B cell (primary cell): ENCODE data around the gene CRISPLD2. TPM values are rescaled to one million over a fixed set of nuclear protein-coding genes. Genes with fewer than 3 reads are reported as not detected.

Experiments
- ATAC-seq: fragments of 200-7000 bp; cut with Tn5 transposase; one replicate; pipeline ENCODE4 v1.10.0; 2021; ENCODE audit warnings: low read depth, mild to moderate bottlenecking, moderate number of reproducible peaks, moderate library complexity
- CTCF ChIA-PET: fragments of 350-600 bp; sonication (Branson Sonifier 250); formaldehyde crosslinking; loops from one replicate; lab custom pipeline; 2021; ENCODE audit warnings: antibody characterized with exemption, inconsistent platforms; lab: Charles Lee
- POLR2A ChIA-PET: fragments of 350-600 bp; sonication (Branson Sonifier 250); formaldehyde crosslinking; loops from one replicate; lab custom pipeline; 2021; ENCODE audit warnings: antibody characterized with exemption; lab: Charles Lee
- DNase-seq: peaks from one replicate; pipeline ENCODE4 v3.0.0; 2013
- H2AFZ ChIP-seq: 2 replicates; pipeline ENCODE4 v1.6.1; 2012; ENCODE audit warnings: mild to moderate bottlenecking, low read depth, low read length; ENCODE audit not compliant: insufficient read depth, poor library complexity, severe bottlenecking
- H3K27ac ChIP-seq, 2 donors: 1 replicate in 1 of 2; 2 replicates in 1 of 2; pipeline ENCODE4 v1.5.1; 2012 to 2013; ENCODE audit warnings: low read length in 2 of 2, mild to moderate bottlenecking in 2 of 2, moderate library complexity in 1 of 2
- H3K27me3 ChIP-seq, 4 experiments: fragments of 200-600 bp in 1 of 4; sonication (generic) in 1 of 4; replicated peaks in 1 of 4; 1 replicate in 2 of 4; 2 replicates in 2 of 4; pipeline versions ENCODE4 v1.6.1 to v1.7.0; 2013 to 2016; ENCODE audit warnings: low read length in 3 of 4, mild to moderate bottlenecking in 2 of 4, mixed read lengths in 1 of 4, moderate library complexity in 1 of 4; ENCODE audit not compliant: insufficient read depth in 4 of 4, control insufficient read depth in 3 of 4; ENCODE audit errors: control extremely low read depth in 1 of 4
- H3K36me3 ChIP-seq, 2 experiments: replicated peaks in 1 of 2; 1 replicate in 1 of 2; 2 replicates in 1 of 2; pipeline versions ENCODE4 v1.6.1 to v1.7.1; 2013; ENCODE audit warnings: low read length in 1 of 2; ENCODE audit not compliant: insufficient read depth in 2 of 2, control insufficient read depth in 1 of 2; ENCODE audit errors: control extremely low read depth in 1 of 2, extremely low read depth in 1 of 2
- H3K4me1 ChIP-seq, 2 donors: fragments of 200-600 bp in 1 of 2; sonication (generic) in 1 of 2; 1 replicate in 1 of 2; 2 replicates in 1 of 2; pipeline versions ENCODE4 v1.5.1 to v1.6.1; 2013 to 2017; ENCODE audit warnings: low read length in 2 of 2; ENCODE audit not compliant: control insufficient read depth in 2 of 2, insufficient read depth in 2 of 2
- H3K4me2 ChIP-seq: replicated peaks from 2 replicates; pipeline ENCODE3; 2012; ENCODE audit warnings: mild to moderate bottlenecking, low read depth, low read length; ENCODE audit not compliant: poor library complexity, severe bottlenecking
- H3K4me3 ChIP-seq, 5 experiments: fragments of 200-600 bp in 1 of 5; sonication (generic) in 1 of 5; 1 replicate in 3 of 5; 2 replicates in 2 of 5; pipeline versions ENCODE4 v1.5.1 to v1.7.0; 2011 to 2016; ENCODE audit warnings: low read length in 4 of 5, mild to moderate bottlenecking in 4 of 5, low read depth in 2 of 5, control low read depth in 1 of 5, moderate library complexity in 1 of 5; ENCODE audit not compliant: insufficient read depth in 1 of 5; ENCODE audit errors: control extremely low read depth in 1 of 5, extremely low read depth in 1 of 5
- H3K79me2 ChIP-seq: fragments of 200-600 bp; sonication (generic); one replicate; pipeline ENCODE4 v1.6.0; 2016; ENCODE audit warnings: low read length; ENCODE audit not compliant: control insufficient read depth, insufficient read depth
- H3K9ac ChIP-seq: fragments of 200-600 bp; sonication (generic); 2 replicates; pipeline ENCODE4 v1.6.1; 2017; ENCODE audit warnings: mild to moderate bottlenecking, low read length, moderate library complexity
- H3K9me3 ChIP-seq, 3 donors: one replicate each; pipeline versions ENCODE4 v1.6.1 to v1.7.1; 2013; ENCODE audit warnings: low read length in 2 of 3; ENCODE audit not compliant: control insufficient read depth in 2 of 3, insufficient read depth in 1 of 3; ENCODE audit errors: control extremely low read depth in 1 of 3
- H4K20me1 ChIP-seq: 2 replicates; pipeline ENCODE4 v1.6.0; 2012; ENCODE audit warnings: mild to moderate bottlenecking, low read length; ENCODE audit not compliant: insufficient read depth, control insufficient read depth, poor library complexity, severe bottlenecking
- H3K27ac Mint-ChIP-seq: one replicate; pipeline ENCODE4 v1.8.0; 2021; ENCODE audit warnings: mixed read lengths
- H3K27me3 Mint-ChIP-seq: one replicate; pipeline ENCODE4 v1.8.0; 2021; ENCODE audit warnings: mixed read lengths
- H3K4me1 Mint-ChIP-seq: one replicate; pipeline ENCODE4 v1.8.0; 2021; ENCODE audit warnings: mixed read lengths
- H3K4me3 Mint-ChIP-seq: one replicate; pipeline ENCODE4 v1.8.0; 2021; ENCODE audit warnings: mixed read lengths
- H3K9me3 Mint-ChIP-seq: one replicate; pipeline ENCODE4 v1.8.0; 2022; ENCODE audit warnings: mixed read lengths; ENCODE audit not compliant: insufficient read depth
- CTCF ChIP-seq: fragments of 200-600 bp; IDR thresholded peaks from one replicate; pipeline ENCODE4 v1.8.0; 2022; ENCODE audit warnings: antibody characterized with exemption, mild to moderate bottlenecking
- EZH2 ChIP-seq: IDR thresholded peaks from 2 replicates; pipeline ENCODE4 v1.6.1; 2012; ENCODE audit warnings: borderline replicate concordance, low read depth, mild to moderate bottlenecking, moderate library complexity, low read length; ENCODE audit not compliant: insufficient read depth, poor library complexity, severe bottlenecking
- WGBS: methylation state at CpG from one replicate; pipeline ENCODE4 v1.1.5; 2013; ENCODE audit warnings: missing lambda C conversion rate; ENCODE audit not compliant: insufficient coverage; 5-methylcytosine and 5-hydroxymethylcytosine counted together
- intact Hi-C: fragments of 100-400 bp; cut with micrococcal nuclease; formaldehyde crosslinking; loops from one replicate; pipeline ENCODE4 v1.10.0; 2022
- polyA plus RNA-seq: library from polyadenylated mRNA; depleted of rRNA; stranded (reverse); fragments of >200 nt; gene quantifications from 2 replicates; pipeline ENCODE4 v1.2.3, GENCODE V29; 2012
- total RNA-seq, 2 donors: library from RNA; stranded (reverse); fragments of 120-200 nt in 1 of 2; gene quantifications; 1 replicate in 1 of 2; 2 replicates in 1 of 2; pipeline versions ENCODE4 v1.2.3 to v1.2.4, GENCODE V29; 2013 to 2022

CRISPLD2 gene
- total and polyA plus RNA-seq, 2 donors (not counting 1 experiment from before 2014, with no cell fraction given), result 0.25 to 0.37 TPM

GRCh38 chr16:84920333-84920732 lies 100.5 kb downstream of the CRISPLD2 start:
- H3K27me3 ChIP-seq, result no peaks in the 10 kb centered on the region
- H3K27ac Mint-ChIP-seq, result no peak overlapping the region
- no peak overlapping the region for H3K4me3 ChIP-seq
- ATAC-seq (no peak), DNase-seq (no peak)
- no peaks in the 10 kb centered on the region for H4K20me1 ChIP-seq
- no peaks in the 10 kb centered on the region for H3K4me1 ChIP-seq
- H3K9me3 Mint-ChIP-seq, result no peaks in the 10 kb centered on the region
- WGBS, result 93% methylated on average over 8 of the region's 8 CpGs
- H3K4me1 Mint-ChIP-seq, result peaks cover 1% of the 10 kb centered on the region
- H3K9me3 ChIP-seq, result no peaks in the 10 kb centered on the region
- intact Hi-C loops, result no loop called here
- no peak for TF ChIP-seq CTCF
- TF ChIP-seq EZH2, result no peak
- H2AFZ ChIP-seq, result no peak overlapping the region
- H3K27me3 Mint-ChIP-seq, result peaks cover 24% of the 10 kb centered on the region
- POLR2A ChIA-PET, result no interaction called here
- H3K79me2 ChIP-seq, result no peaks in the 10 kb centered on the region
- no peaks in the 10 kb centered on the region for H3K36me3 ChIP-seq
- CTCF ChIA-PET, result interaction anchor here (0.8 to 1.2 kb wide), 2 partner anchors 37 to 51 kb away, joined by 3 read pairs; no protein-coding TSS in a partner anchor
- no peak overlapping the region for H3K27ac ChIP-seq
- no peak overlapping the region for H3K4me2 ChIP-seq
- H3K4me3 Mint-ChIP-seq, result no peak overlapping the region
- no peak overlapping the region for H3K9ac ChIP-seq

- Histone ChIP-seq H3K27me3 (no peaks in the 10 kb centered on the region), H3K9me3 (no peaks in the 10 kb centered on the region), H3K36me3 (no peaks in the 10 kb centered on the region), H4K20me1 (no peaks in the 10 kb centered on the region), H2AFZ (no peak overlapping the region), H3K4me1 (no peaks in the 10 kb centered on the region), H3K79me2 (no peaks in the 10 kb centered on the region), H3K4me2 (no peak overlapping the region), H3K27ac (no peak overlapping the region), H3K9ac (no peak overlapping the region), H3K4me3 (no peak overlapping the region)
- no peaks in the 10 kb centered on the region for H3K9me3 Mint-ChIP-seq
- WGBS, result 69% methylated on average over 17 of the region's 19 CpGs
- no peak overlapping the region for H3K4me3 Mint-ChIP-seq
- no peak overlapping the region for H3K27ac Mint-ChIP-seq
- TF ChIP-seq EZH2 (no peak), CTCF (no peak)
- peaks cover 14% of the 10 kb centered on the region for H3K27me3 Mint-ChIP-seq
- DNase-seq (no peak), ATAC-seq (no peak)
- intact Hi-C loops, result no loop called here
- peaks cover 1% of the 10 kb centered on the region for H3K4me1 Mint-ChIP-seq
- POLR2A ChIA-PET, result no interaction called here
- CTCF ChIA-PET, result no interaction called here
Measured at GRCh38 chr16:84922351-84923120, 102.8 kb downstream of the CRISPLD2 start.
